GM13976 (cell line): ENCODE data around the gene FTO.

Experiments used
- DNase-seq: peaks from one replicate; pipeline ENCODE4 v3.0.0; 2012; ENCODE audit warnings: low spot score
- in situ Hi-C: fragments of 300-500 bp; cut with MboI; formaldehyde crosslinking; loops from one replicate; pipeline ENCODE4 v1.12.0; 2022; ENCODE audit warnings: low sequenced_read_pairs, mixed read lengths, inconsistent platforms; ENCODE audit not compliant: unreplicated experiment
- TF ChIP-seq, protein P1 (sequence below): IDR thresholded peaks from 2 replicates; pipeline ENCODE4 v1.5.1; 2012; ENCODE audit warnings: borderline replicate concordance, mild to moderate bottlenecking; ENCODE audit not compliant: insufficient read depth; ENCODE audit errors: extremely low read depth, missing control alignments, control extremely low read depth

Gene FTO

DNA sequence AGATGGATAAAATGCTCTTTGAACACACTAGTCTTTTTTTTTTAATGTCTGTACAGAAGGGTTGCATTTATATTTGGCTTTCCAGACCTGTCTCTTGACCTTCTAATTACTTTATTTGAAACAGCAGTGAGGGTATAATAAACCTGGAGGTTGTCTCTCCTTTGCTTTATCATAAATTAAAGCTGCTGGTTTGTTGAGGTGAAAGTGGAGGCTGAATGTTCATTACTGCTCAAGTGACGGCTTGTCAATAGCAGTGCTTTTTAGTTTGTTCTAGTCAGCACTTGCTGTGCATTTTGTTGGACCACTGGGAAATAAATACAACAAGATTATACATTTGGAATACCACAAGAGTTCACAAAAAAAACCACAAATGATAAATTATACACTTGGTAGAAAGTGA is 318.4 kb downstream of the FTO start:
- TF ChIP-seq, protein P1, sequence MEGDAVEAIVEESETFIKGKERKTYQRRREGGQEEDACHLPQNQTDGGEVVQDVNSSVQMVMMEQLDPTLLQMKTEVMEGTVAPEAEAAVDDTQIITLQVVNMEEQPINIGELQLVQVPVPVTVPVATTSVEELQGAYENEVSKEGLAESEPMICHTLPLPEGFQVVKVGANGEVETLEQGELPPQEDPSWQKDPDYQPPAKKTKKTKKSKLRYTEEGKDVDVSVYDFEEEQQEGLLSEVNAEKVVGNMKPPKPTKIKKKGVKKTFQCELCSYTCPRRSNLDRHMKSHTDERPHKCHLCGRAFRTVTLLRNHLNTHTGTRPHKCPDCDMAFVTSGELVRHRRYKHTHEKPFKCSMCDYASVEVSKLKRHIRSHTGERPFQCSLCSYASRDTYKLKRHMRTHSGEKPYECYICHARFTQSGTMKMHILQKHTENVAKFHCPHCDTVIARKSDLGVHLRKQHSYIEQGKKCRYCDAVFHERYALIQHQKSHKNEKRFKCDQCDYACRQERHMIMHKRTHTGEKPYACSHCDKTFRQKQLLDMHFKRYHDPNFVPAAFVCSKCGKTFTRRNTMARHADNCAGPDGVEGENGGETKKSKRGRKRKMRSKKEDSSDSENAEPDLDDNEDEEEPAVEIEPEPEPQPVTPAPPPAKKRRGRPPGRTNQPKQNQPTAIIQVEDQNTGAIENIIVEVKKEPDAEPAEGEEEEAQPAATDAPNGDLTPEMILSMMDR, result no peak
- no peak for DNase-seq
- in situ Hi-C loops, result no loop called here

DNA sequence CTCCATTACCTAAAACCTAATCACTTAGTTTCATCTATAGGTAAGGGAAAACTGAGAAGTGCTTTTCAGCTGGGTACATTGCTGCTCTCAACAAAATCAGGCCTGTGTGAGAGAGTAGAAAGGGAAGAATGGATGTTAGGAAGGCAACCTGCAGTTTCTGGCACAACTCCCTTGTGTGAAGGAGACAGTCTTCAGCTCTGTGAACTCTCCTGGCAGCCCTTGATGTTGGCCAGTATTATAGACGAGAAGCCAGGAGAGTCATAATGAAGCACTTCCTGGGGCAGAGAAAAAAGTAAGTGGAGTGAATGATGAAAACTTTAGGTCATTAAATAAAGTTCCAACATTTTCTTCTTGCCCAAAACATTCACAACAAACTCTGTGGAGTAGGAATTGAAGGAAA is 322.5 kb downstream of the FTO start:
- in situ Hi-C loops, result no loop called here
- TF ChIP-seq, protein P1, result no peak
- no peak for DNase-seq

GRCh38 chr16:54027062-54027461 is 323.1 kb downstream of the FTO start:
- in situ Hi-C loops, result no loop called here
- DNase-seq, result no peak
- TF ChIP-seq, protein P1, result no peak

GRCh38 chr16:54027558-54027957 is 323.6 kb downstream of the FTO start:
- in situ Hi-C loops, result no loop called here

DNA sequence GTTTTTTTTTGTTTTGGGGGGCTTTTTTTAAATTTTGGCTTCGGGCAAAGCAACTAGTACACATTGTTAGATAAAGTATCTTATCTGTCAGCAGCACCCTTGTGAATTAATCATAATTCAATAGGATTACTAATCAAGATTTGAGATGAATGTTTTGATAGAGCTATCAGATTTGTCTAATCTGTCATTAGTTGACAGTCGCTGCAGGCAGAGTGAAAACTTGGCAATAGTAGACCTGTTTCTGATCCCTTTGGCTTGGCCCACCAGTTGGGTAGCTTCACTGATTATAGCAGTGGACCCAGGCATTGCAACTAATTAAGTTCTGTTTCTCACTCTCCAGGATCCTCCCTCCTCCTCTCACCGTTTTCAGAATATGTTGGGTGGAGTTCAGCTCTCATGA is 324.0 kb downstream of the FTO start:
- TF ChIP-seq, protein P1, result no peak
- in situ Hi-C loops, result no loop called here
- no peak for DNase-seq

More at GRCh38 chr16:54027558-54027957, 323.6 kb downstream of the FTO start:
- TF ChIP-seq, protein P1, result no peak
- no peak for DNase-seq

- in situ Hi-C loops, result no loop called here
- no peak for DNase-seq
- TF ChIP-seq, protein P1, result no peak
These were observed 326.5 kb downstream of the FTO start for GRCh38 chr16:54030451-54030850.
